ENCODE data around the gene KIF21B. TPM values are rescaled to one million over a fixed set of nuclear protein-coding genes. Genes with fewer than 3 reads are reported as not detected.

The KIF21B gene
- total and polyA plus RNA-seq, 5 experiments from 2014 or later, result 2.2 to 95.3 (median 8.3) TPM

DNA sequence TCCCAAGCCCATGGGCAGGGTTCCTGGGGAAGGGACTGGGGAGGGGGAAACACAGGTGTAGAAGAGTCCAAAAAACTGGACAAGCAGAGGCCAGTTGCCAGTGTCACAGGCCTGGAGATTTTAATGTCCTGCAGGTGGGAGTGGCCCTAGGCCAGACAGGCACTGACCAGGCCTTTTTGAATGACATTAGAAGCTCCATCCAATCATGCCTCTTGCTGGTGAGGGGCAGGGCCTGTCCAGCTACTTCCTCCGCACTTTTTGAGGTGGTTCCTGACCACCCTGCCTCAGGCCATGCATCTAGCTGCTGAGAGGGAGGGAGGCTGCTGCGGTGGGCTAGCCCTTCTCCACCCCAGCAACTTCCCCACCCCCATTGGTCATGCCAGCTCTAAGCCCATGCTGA lies 15.9 kb upstream of the KIF21B start:
- no peak overlapping the region for H3K4me3 Mint-ChIP-seq
- ATAC-seq (no peak), DNase-seq (no peak)
- H3K4me1 Mint-ChIP-seq, result peaks cover 0 to 6% (median 4%) of the 10 kb centered on the region in 4 donors
- no peaks in the 10 kb centered on the region for H3K27me3 Mint-ChIP-seq
- no peaks in the 10 kb centered on the region for H3K9me3 Mint-ChIP-seq
- no peak overlapping the region for H3K27ac Mint-ChIP-seq
- POLR2A ChIA-PET, result no interaction called here
- no peaks in the 10 kb centered on the region for H3K36me3 Mint-ChIP-seq

DNA sequence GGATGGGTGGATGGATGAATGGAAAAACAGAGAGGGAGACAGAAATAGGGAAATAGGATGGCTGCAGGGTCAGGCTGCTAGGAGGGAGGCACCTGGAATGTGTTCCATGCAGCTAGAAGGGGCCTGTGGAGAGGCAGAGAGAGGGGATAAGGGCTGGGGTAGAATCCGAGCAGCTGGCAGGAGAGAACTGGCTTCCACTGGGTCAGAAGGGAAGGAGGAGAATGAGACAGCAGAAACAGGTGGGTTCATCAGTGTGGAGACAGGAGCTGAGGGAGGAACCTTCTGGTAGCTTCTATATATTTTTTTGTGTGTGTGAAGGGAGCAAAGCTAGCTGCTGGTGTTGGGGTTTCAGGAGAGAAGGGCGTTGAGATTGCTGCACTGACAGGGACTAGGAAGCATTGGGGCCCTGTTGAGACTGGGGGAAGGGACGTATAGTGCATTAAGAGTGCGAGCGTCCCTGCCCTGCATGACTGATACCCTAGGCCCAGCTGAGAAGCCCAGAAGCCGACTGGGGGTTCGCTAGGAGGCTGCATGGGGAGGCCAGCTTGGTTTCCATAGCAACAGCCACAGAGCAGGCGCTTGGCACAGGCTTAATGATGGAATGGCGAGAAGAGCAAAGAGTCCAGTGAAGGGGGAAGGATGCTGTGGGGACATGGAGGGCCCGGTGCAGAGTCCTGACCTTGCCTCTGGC lies 14.8 kb upstream of the KIF21B start:
- POLR2A ChIA-PET, result no interaction called here
- Mint-ChIP-seq H3K36me3 (no peaks in the 10 kb centered on the region), H3K4me1 (peaks cover 0 to 6% (median 4%) of the 10 kb centered on the region in 4 donors), H3K4me3 (no peak overlapping the region), H3K27me3 (no peaks in the 10 kb centered on the region), H3K27ac (no peak overlapping the region), H3K9me3 (no peaks in the 10 kb centered on the region)
- DNase-seq, result no peak
- ATAC-seq, result no peak

DNA sequence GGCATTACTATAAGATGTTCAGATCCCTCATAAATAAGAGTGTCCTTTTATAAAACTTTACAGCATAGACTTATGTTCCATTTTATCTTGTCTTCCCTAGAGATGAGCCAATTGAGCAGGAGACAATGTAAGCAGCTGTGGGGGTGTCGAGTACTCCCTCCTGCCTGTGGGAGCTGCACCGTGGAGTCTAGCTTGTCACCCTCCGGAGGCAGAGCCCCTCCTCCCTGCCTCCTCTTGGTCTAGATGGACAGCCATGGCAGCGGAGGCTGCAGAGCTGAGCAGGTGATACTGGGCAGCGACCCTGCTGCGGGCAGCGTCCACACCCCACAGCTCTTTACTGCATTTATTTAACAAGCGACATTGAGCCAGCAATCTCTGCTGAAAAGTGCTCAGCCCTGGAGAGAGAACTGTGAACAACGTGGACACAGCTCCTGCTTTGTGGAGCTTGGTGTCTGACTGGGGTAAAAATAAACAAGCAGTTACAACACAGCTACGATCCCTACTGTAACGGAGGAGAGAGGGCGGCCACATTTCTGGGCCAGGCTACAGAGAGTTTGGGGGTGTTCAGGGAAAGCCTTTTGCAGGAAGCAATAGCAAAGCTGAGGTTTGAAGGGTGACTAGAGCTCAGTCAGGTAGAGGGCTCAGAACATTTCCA lies 12.8 kb upstream of the KIF21B start:
- Mint-ChIP-seq H3K27me3 (no peaks in the 10 kb centered on the region), H3K36me3 (no peaks in the 10 kb centered on the region), H3K9me3 (no peaks in the 10 kb centered on the region), H3K4me3 (no peak overlapping the region), H3K27ac (no peak overlapping the region), H3K4me1 (no peaks in the 10 kb centered on the region)
- DNase-seq, result no peak
- ATAC-seq, result no peak
- POLR2A ChIA-PET, result no interaction called here

DNA sequence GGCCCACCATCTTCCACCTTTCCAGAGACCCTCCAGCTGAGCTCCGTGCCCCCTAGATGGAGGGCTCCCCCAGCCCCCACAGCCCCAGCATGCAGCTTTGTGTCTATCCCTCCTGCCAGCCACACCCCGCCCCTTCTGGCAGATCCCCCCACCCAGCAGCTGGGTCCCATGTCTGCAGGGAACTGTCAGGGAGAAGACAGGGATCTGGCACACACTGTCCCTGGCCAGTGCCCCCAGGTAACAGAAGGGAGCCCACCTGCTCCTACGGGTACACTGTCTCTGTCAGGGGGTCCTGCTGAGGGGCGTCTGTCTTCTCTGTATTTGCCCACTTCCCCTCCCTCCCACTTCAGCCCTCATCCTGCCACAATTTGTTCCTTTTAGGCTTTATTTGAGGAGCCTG lies 11.2 kb upstream of the KIF21B start:
- Mint-ChIP-seq H3K9me3 (no peaks in the 10 kb centered on the region), H3K27me3 (no peaks in the 10 kb centered on the region), H3K4me3 (no peak overlapping the region), H3K4me1 (no peaks in the 10 kb centered on the region), H3K36me3 (no peaks in the 10 kb centered on the region), H3K27ac (peak overlapping the region in 1 of 10 donors; percentile 27)
- ATAC-seq, result no peak
- POLR2A ChIA-PET, result interaction anchor here (1.6 kb wide), 1 partner anchor 10 kb away, joined by 5 read pairs; the partner anchor contains the start of gene KIF21B
- DNase-seq, result no peak

DNA sequence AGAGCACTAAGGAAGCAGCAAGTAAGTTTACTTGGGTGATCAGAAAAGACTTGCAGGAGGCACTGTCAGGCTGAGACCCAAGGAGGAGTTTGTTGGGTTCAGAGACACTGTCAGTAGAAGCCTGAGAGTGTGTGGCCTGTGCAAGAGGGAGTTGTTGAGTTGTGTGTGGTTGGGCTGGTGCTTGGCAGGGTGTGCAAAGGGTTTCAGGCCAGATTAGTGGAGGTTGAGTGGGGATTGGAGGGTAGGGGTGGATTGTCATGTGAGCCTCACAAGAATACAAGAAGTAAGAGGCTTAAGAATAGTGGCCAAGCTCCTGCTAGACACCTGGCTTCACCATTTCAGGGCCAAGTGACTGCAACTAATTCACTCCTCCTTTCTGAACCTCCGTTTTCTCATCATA lies 8.9 kb upstream of the KIF21B start:
- Mint-ChIP-seq H3K4me1 (peaks cover 0 to 7% (median 0%) of the 10 kb centered on the region in 4 donors), H3K27ac (peak overlapping the region in 3 of 10 donors; percentile 0 to 53 (median 2)), H3K27me3 (no peaks in the 10 kb centered on the region), H3K9me3 (no peaks in the 10 kb centered on the region), H3K4me3 (no peak overlapping the region), H3K36me3 (no peaks in the 10 kb centered on the region)
- no peak for ATAC-seq
- POLR2A ChIA-PET, result no interaction called here
- DNase-seq, result no peak

DNA sequence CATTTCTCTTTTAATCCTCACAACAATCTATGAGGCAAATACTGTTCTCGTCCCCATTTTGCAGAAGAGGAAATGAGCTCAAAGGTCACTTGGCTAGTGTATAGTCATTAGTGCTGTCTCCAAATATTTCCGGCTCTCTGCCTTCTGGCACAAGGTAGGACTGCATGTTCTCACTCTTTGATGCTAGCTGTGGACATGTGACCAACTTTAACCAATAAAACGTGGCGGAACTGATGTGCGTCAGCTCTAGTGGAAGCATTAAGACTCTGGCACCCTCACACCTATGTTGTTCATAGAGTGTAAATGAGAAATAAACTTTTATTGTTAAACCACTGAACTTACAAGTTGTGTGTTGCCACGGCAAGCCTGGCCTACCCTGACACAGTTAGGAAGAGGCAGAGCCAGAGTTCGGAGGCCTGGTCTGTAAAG lies 5.0 kb upstream of the KIF21B start:
- peak in 1 of 10 donors; percentile 19 for DNase-seq
- Mint-ChIP-seq H3K4me3 (no peak overlapping the region), H3K27ac (no peak overlapping the region), H3K4me1 (peaks cover 13 to 36% (median 26%) of the 10 kb centered on the region in 4 donors), H3K36me3 (no peaks in the 10 kb centered on the region), H3K9me3 (no peaks in the 10 kb centered on the region), H3K27me3 (no peaks in the 10 kb centered on the region)
- POLR2A ChIA-PET, result no interaction called here
- no peak for ATAC-seq

DNA sequence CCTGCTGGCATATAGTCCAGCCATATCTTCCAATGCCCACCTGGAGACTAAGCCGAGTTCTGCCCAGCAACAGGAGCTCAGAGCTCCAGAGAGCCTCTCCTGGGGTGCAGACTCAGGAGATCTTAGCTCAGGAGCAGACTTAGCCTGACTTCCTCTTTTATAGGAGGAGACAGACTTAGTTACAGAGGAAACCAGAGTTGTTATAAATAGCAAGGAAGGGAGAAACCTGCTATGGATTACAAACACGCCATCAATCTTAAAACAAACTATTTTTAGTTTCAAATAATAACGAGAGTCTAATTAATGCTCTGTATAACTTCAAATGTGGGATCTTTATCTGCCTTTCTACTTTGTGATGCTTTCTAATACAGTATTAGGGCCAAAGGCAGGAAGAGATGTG lies 3.3 kb upstream of the KIF21B start:
- H3K27ac Mint-ChIP-seq, result peak overlapping the region in 8 of 10 donors; percentile 15 to 76 (median 48)
- H3K27me3 Mint-ChIP-seq, result no peaks in the 10 kb centered on the region
- no peaks in the 10 kb centered on the region for H3K36me3 Mint-ChIP-seq
- peak overlapping the region in 3 of 10 donors; percentile 10 to 35 (median 21) for H3K4me3 Mint-ChIP-seq
- no peak for DNase-seq
- H3K9me3 Mint-ChIP-seq, result no peaks in the 10 kb centered on the region
- no peak for ATAC-seq
- POLR2A ChIA-PET, result interaction anchor here (0.6 to 0.7 kb wide), 2 partner anchors 51 to 139 kb away, joined by 3 to 6 read pairs; no protein-coding TSS in a partner anchor
- H3K4me1 Mint-ChIP-seq, result peaks cover 19 to 46% (median 35%) of the 10 kb centered on the region in 4 donors

DNA sequence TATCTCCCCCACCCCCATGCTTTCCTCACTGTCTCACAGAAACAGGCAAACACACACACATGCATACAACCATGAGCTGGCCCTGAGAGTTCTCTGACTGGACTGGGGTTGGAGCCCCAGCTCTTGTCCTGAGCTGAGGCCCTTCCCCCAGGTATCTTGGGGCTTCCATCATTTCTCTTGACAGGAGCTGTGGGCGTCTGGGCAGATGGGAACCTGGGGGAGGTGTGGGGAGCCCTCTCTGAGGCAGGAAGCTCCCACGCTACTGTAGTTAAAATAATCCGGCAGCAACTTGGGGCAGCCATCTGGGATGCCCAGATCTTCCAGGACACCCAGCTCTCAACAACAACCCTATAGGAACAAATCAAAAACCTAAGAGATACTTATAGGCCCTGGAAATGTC lies 2.7 kb upstream of the KIF21B start:
- POLR2A ChIA-PET, result no interaction called here
- no peaks in the 10 kb centered on the region for H3K27me3 Mint-ChIP-seq
- H3K27ac Mint-ChIP-seq, result peak overlapping the region in 9 of 10 donors; percentile 15 to 89 (median 54)
- no peaks in the 10 kb centered on the region for H3K36me3 Mint-ChIP-seq
- peaks cover 23 to 52% (median 41%) of the 10 kb centered on the region in 4 donors for H3K4me1 Mint-ChIP-seq
- no peaks in the 10 kb centered on the region for H3K9me3 Mint-ChIP-seq
- H3K4me3 Mint-ChIP-seq, result peak overlapping the region in 4 of 10 donors; percentile 9 to 66 (median 24)
- DNase-seq (peak in 1 of 10 donors; percentile 52), ATAC-seq (no peak)

DNA sequence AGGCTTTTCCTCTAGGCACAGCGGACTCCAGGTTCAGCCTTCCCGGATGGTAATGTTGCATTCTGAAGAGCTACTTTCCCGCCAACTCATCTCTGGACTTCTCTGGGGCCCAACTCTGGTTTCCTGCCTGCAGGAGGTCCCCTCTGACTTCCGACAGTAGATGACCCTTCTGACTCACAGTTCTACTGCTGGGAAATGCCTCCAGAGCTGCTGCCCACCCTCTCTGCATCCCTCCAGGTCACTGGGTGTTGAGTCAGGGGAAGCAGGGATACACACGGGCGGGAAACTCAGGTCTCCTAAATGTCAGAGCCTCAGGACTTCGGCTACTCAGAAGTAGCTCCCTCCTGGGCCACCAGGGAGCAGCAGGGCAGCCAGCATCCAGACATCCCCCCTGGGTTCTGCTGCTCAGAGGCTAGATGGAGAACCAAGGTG lies 2.1 kb upstream of the KIF21B start:
- peak overlapping the region in 2 of 10 donors; percentile 9 to 45 for H3K4me3 Mint-ChIP-seq
- POLR2A ChIA-PET, result interaction anchor here (1.0 to 2.3 kb wide), 2 partner anchors 8 to 16 kb away, joined by 3 to 5 read pairs; no protein-coding TSS in a partner anchor
- peaks cover 27 to 59% (median 48%) of the 10 kb centered on the region in 4 donors for H3K4me1 Mint-ChIP-seq
- H3K9me3 Mint-ChIP-seq, result no peaks in the 10 kb centered on the region
- H3K36me3 Mint-ChIP-seq, result no peaks in the 10 kb centered on the region
- peak in 1 of 10 donors; percentile 45 for DNase-seq
- no peak for ATAC-seq
- no peaks in the 10 kb centered on the region for H3K27me3 Mint-ChIP-seq
- peak overlapping the region in 3 of 10 donors; percentile 6 to 89 (median 54) for H3K27ac Mint-ChIP-seq

DNA sequence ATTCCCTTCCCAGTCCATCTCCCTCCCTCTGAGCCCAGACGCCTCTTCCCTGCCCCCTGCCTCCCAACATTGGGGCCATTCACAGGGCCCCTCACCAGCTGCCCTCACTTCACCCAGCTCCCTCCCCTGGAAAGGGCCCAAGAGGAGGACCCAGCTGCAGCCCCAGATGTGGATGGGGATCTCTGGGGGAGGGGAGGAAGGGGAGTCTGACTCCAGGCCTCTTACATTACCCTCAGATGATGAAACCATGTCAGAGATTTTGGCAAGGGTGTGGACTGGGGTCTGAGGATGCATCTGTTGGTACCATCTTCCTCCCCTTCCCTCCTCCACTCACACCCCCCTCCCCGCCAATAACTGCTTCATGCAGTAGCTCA lies 1.1 kb upstream of the KIF21B start:
- H3K4me1 Mint-ChIP-seq, result peaks cover 34 to 69% (median 58%) of the 10 kb centered on the region in 4 donors
- no peaks in the 10 kb centered on the region for H3K9me3 Mint-ChIP-seq
- peak overlapping the region in 5 of 10 donors; percentile 25 to 75 (median 43) for H3K27ac Mint-ChIP-seq
- H3K27me3 Mint-ChIP-seq, result no peaks in the 10 kb centered on the region
- POLR2A ChIA-PET, result interaction anchor here (0.8 to 2.3 kb wide), 4 partner anchors 9 to 17 kb away, joined by 3 to 6 read pairs (median 4); no protein-coding TSS in a partner anchor
- ATAC-seq (no peak), DNase-seq (peak in 1 of 10 donors; percentile 14)
- H3K36me3 Mint-ChIP-seq, result no peaks in the 10 kb centered on the region
- peak overlapping the region in 4 of 10 donors; percentile 1 to 74 (median 32) for H3K4me3 Mint-ChIP-seq

DNA sequence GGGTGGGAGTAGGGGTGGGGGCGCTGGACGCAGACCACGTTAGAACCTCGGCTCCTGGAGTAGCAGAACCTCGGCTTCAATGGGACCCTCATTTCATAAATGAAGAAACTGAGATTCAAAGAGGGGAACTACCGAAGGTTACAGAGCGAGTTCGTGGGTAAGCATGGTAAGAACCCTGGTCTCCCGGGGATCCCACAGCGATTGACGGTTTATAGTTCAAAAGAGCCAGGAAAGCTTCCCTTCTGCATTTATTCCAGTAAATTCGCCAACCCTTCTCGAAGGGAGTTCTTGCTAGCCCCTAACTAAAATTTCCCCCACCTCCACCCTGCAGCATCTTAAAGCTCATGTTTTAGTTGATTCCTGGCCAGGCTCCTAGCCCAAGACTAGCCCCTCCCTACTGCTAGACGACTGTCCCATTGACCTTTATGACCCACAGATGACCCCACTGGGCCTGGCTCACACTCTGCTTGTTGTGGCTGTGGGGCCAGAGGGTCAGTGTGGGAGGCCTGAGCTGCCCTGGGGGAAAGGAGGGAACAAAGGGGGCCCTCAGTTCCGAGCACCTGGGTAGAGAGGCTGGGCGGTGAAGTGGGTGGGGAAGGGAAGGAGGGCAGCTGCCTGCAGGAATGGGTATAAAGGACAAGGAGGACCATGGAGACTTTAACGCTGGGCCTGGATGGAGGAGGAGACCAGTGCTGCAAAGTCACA lies 558 bp upstream of the KIF21B start:
- POLR2A ChIA-PET, result interaction anchor here (0.8 to 3.6 kb wide), 7 partner anchors 8 to 91 kb away, joined by 3 to 11 read pairs (median 4); no protein-coding TSS in a partner anchor
- H3K27me3 Mint-ChIP-seq, result no peaks in the 10 kb centered on the region
- no peaks in the 10 kb centered on the region for H3K36me3 Mint-ChIP-seq
- peak overlapping the region in 9 of 10 donors; percentile 1 to 90 (median 39) for H3K4me3 Mint-ChIP-seq
- ATAC-seq (peak in 1 of 2 donors; percentile 2), DNase-seq (no peak)
- H3K9me3 Mint-ChIP-seq, result no peaks in the 10 kb centered on the region
- peaks cover 39 to 74% (median 63%) of the 10 kb centered on the region in 4 donors for H3K4me1 Mint-ChIP-seq
- H3K27ac Mint-ChIP-seq, result peak overlapping the region in 7 of 10 donors; percentile 11 to 86 (median 56)

DNA sequence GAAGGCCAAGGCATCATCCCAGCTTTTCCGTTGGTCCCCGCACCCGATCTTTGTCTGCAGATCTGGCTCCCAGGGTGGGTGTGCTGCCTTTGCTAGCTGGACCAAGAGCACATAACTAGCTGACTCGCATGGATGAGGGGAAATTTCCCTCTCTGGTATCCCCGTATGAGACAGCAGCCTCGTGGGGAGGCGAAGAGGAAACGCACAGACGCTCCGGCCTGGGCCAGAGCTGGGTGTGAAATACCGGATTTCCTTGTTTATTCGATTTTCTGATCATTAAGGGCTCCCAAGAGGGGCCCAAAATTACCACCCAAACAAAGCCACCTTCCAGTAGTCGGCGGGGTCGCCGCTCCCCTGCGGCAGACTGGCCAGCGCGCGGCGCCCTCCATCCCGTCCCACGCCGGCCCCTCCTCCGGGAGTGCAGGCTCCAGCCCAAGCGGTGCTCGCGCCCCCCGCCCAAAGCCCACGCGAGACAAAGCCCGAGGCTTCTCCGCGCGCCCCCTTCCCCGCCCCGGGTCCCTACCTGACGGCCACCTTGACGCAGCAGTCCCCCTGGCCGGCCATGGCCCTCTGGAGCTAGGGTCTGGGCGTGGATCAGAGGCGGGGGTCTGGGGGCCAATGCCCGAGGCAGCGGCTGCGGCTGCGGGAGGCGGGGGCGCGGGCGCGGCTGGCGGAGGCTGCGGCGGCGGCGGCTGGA lies 546 bp downstream of the KIF21B start:
- H3K4me3 Mint-ChIP-seq, result peak overlapping the region; percentile 88 to 98 (median 93)
- no peaks in the 10 kb centered on the region for H3K36me3 Mint-ChIP-seq
- H3K9me3 Mint-ChIP-seq, result no peaks in the 10 kb centered on the region
- ATAC-seq (peak in 1 of 2 donors; percentile 3), DNase-seq (peak in 6 of 10 donors; percentile 20 to 37 (median 33))
- no peaks in the 10 kb centered on the region for H3K27me3 Mint-ChIP-seq
- peaks cover 44 to 80% (median 72%) of the 10 kb centered on the region in 4 donors for H3K4me1 Mint-ChIP-seq
- POLR2A ChIA-PET, result interaction anchor here (0.8 to 4.1 kb wide), 9 partner anchors 9 to 92 kb away, joined by 3 to 20 read pairs (median 4); no protein-coding TSS in a partner anchor
- peak overlapping the region; percentile 91 to 99 (median 98) for H3K27ac Mint-ChIP-seq
